ENCODE results near the gene FXYD1.

The FXYD1 gene

GRCh38 chr19:35125749-35126623 lies 12.6 kb upstream of the FXYD1 start:
- TF ChIP-seq GATA2 (IDR thresholded peaks at IDR 0.05; ENCODE audit: low read depth, low read length) (no peak), GATA3 (IDR thresholded peaks at IDR 0.05; ENCODE audit: low read depth, low read length) (no peak)

DNA sequence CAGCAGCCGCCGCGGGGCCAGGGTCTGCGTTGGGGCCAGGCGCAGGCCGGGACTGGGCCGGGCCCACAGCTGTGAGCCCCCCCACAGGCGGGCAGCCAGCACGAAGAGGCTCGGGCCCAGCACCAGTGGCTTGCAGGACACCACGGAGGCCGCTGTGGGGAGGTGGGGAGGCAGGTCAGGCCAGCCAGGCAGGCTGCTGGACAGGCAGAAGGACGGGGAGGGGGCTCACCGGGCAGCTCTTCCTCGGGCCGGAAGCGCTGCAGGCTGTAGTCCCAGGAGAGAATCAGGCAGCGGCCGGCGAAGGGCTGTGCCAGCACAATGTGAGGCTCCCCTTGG lies 12.0 kb upstream of the FXYD1 start:
- TF ChIP-seq GATA3 (IDR thresholded peaks at IDR 0.05; ENCODE audit: low read depth, low read length) (no peak), GATA2 (IDR thresholded peaks at IDR 0.05; ENCODE audit: low read depth, low read length) (no peak)

- no peak for TF ChIP-seq GATA3 (IDR thresholded peaks at IDR 0.05; ENCODE audit: low read depth, low read length)
Observed at GRCh38 chr19:35127871-35128270, 10.8 kb upstream of the FXYD1 start.

GRCh38 chr19:35128398-35129057 lies 10.1 kb upstream of the FXYD1 start:
- no peak for TF ChIP-seq GATA2 (IDR thresholded peaks at IDR 0.05; ENCODE audit: low read depth, low read length)

DNA sequence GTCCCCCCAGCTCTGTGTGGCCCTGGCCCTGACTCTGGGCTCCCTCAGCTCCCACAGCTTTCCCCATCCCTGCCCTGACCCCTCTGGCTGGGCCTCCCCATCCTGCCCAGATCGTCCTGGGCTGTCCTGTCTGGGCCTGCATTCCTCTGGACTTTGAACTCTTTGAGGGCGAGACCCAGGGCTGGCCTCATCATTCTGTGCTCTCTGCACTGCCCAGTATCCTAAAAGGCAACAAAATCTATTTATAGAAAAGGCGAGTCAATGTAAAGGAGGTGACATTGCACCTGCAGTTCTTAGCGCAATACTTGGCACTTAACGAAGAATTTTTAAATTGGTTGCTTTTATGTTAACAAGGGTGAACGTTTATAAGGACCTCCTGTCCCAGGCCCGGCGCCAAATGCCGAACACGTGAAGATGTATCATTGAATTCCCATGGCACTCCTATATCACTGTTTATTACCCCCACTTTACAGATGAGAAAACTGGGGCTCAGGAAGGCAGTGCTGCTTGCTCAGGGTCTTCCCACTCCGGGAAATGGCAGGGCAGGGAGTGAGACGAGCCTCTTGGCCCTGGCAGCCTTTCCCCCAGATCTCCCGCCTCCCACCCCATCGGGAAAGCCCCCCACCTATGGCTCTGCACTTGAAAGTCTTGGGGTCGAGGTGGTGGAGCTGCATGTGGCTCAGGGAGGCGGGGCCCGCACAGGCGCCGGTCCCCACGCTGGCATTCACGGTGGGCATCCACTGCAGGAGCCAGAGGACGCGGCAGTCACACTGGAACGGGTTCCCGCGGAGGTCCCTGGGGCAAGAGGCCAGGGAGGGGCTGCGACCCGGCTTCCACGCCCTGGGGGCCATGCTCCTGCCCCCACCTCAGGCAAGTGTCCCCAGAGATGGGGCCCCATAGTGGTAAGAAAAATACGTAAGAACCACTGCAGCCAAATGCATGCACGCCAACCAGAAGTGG lies 7.6 kb upstream of the FXYD1 start:
- TF ChIP-seq GATA2 (IDR thresholded peaks at IDR 0.05; ENCODE audit: low read depth, low read length) (no peak), GATA3 (IDR thresholded peaks at IDR 0.05; ENCODE audit: low read depth, low read length) (no peak)

GRCh38 chr19:35132254-35132653 lies 6.4 kb upstream of the FXYD1 start:
- TF ChIP-seq GATA2 (IDR thresholded peaks at IDR 0.05; ENCODE audit: low read depth, low read length) (no peak), GATA3 (IDR thresholded peaks at IDR 0.05; ENCODE audit: low read depth, low read length) (no peak)

DNA sequence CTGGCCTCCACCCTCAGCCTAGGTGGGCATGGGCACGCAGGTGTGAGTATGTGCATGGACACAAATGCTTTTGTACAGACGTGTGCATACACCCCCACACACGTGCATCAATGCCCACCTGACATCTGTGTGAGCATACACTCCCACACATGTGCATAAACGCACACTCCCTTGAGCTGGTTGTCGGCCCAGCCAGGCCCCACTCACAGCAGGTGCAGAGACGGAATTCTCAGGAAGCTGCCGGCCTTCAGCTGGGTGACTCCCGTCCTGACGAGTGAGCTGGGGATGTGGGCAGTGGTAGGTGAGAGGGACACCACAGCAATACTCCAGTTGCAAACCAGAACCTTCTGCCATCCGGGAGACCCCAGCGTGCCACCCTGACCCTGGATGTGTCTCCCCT lies 4.8 kb upstream of the FXYD1 start:
- no peak for TF ChIP-seq GATA3 (IDR thresholded peaks at IDR 0.05; ENCODE audit: low read depth, low read length)
- TF ChIP-seq GATA2 (IDR thresholded peaks at IDR 0.05; ENCODE audit: low read depth, low read length), result no peak

DNA sequence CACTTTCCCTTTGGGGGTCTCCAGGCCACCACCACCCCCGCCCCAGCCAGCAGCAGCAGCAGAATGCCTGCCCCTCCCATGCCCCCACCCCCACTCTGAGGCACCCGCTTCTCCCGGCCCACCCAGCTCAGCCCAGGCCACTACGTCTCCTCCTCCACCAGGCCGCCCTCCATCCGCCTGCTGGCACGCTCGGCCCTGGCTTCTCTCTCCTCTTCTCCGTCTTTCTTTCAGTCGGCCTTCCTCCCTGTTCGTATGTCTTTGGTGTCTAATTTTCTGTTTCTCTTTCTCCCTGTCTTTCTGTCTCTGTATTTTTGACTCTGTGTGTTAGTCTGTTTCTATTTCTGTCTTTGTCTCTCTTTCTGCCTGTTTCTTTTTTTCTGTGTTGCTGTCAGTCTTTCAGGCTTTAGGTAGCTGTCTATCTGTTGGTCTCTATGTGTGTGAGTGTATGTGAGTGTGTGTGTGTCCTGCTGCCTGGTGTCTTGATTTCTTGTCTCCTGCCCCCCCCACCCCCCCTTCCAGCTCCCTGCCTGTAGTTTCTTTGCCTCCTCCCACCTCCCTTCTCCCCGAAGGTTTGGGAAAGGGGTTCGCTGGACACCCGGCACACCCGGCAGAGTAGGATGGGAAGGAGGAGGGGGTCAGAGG lies 3.9 kb upstream of the FXYD1 start, which contains the start of gene LGI4:
LGI4 (minus strand) TSS at position 459 of the 642 bp plus-strand sequence; CDS start at position 80, 379 bp downstream.
- TF ChIP-seq GATA2 (IDR thresholded peaks at IDR 0.05; ENCODE audit: low read depth, low read length), result no peak
- no peak for TF ChIP-seq GATA3 (IDR thresholded peaks at IDR 0.05; ENCODE audit: low read depth, low read length)

GRCh38 chr19:35135389-35135909 lies 3.2 kb upstream of the FXYD1 start:
- TF ChIP-seq GATA3 (IDR thresholded peaks at IDR 0.05; ENCODE audit: low read depth, low read length) (no peak), GATA2 (IDR thresholded peaks at IDR 0.05; ENCODE audit: low read depth, low read length) (no peak)

- no peak for TF ChIP-seq GATA2 (IDR thresholded peaks at IDR 0.05; ENCODE audit: low read depth, low read length)
Observed at GRCh38 chr19:35136231-35136630, 2.4 kb upstream of the FXYD1 start.

- TF ChIP-seq GATA2 (IDR thresholded peaks at IDR 0.05; ENCODE audit: low read depth, low read length) (no peak), GATA3 (IDR thresholded peaks at IDR 0.05; ENCODE audit: low read depth, low read length) (no peak)
Observed at GRCh38 chr19:35136977-35137702, 1.5 kb upstream of the FXYD1 start.

DNA sequence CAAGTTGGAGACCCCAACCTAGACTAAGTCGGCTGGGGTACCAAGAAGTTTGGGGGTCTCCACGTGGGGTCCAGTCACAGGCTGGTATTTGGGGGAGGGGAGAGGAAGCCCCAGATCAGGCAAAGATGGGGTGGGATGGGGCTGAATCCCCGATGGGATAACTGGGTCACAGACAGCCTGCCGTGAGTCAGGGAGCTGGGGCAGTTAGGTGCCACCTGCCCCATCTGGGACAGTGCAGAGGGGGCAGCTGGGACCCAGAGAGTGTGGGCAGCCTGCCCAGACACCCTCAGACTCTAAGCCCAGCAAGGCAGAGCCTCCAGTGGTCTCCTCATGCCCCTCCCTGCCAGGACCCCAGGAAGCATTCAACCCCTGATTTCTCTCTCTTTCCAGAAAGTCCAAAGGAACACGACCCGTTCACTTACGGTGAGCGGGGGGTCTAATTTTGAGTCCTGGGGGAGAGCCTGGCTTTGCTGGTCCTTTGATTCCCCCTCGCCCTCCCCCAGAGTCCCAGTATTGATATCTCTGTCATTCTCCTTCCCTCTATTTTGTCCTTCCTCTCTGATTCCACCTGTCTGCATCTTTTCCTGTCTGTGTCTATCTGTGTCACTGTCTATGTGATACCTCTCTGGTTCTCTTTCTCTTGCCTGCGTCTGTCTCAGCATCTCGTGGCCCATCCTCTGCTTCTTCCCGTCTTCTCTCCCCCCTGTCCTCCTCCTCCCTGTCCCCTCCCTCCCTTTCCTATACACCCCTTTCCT lies 1.8 kb downstream of the FXYD1 start:
- TF ChIP-seq GATA2 (IDR thresholded peaks at IDR 0.05; ENCODE audit: low read depth, low read length), result no peak
- no peak for TF ChIP-seq GATA3 (IDR thresholded peaks at IDR 0.05; ENCODE audit: low read depth, low read length)
